HUES64 (cell line): ENCODE data around the gene APOA4.

Experiments
- H3K27ac ChIP-seq: 2 replicates; pipeline ENCODE4 v1.7.0; 2013; ENCODE audit warnings: low read depth, low read length, inconsistent platforms
- H3K27me3 ChIP-seq: 2 replicates; pipeline ENCODE4 v1.6.1; 2013; ENCODE audit warnings: mild to moderate bottlenecking, low read length; ENCODE audit not compliant: insufficient read depth
- H3K36me3 ChIP-seq: 2 replicates; pipeline ENCODE4 v1.6.1; 2013; ENCODE audit warnings: mild to moderate bottlenecking, low read length; ENCODE audit not compliant: insufficient read depth
- H3K4me1 ChIP-seq: 2 replicates; pipeline ENCODE4 v1.6.1; 2013; ENCODE audit warnings: mild to moderate bottlenecking, low read length, moderate library complexity; ENCODE audit not compliant: insufficient read depth
- H3K4me3 ChIP-seq: 2 replicates; pipeline ENCODE4 v1.5.1; 2013; ENCODE audit warnings: mild to moderate bottlenecking, low read length, moderate library complexity
- H3K9ac ChIP-seq: 2 replicates; pipeline ENCODE4 v1.6.1; 2013; ENCODE audit warnings: mild to moderate bottlenecking, low read depth, low read length
- H3K9me3 ChIP-seq: 2 replicates; pipeline ENCODE4 v1.6.1; 2013; ENCODE audit warnings: low read depth, low read length; ENCODE audit not compliant: insufficient read depth
- WGBS: fragments of 150-250, 120-280 bp; methylation state at CpG from one replicate; pipeline ENCODE4 v1.1.7; 2013; ENCODE audit warnings: missing lambda C conversion rate; 5-methylcytosine and 5-hydroxymethylcytosine counted together

APOA4 gene

GRCh38 chr11:116787786-116788486, 35.2 kb downstream of the APOA4 start, which contains the start of gene ZPR1:
Gene ZPR1, minus strand, starts transcription at chr11:116788023. Its CDS starts 33 bp downstream, at chr11:116787990.
- Histone ChIP-seq H3K9ac (peak within 1 kb of the TSS; percentile 61), H3K27ac (no peak within 1 kb of the TSS; the same call in 1 of the 2 replicates), H3K4me1 (peaks cover 4% of the 10 kb centered on the region), H3K9me3 (no peaks in the 10 kb centered on the region), H3K27me3 (peaks cover 18% of the 10 kb centered on the region; the same call in 1 of the 2 replicates), H3K36me3 (peaks cover 39% of the 10 kb centered on the region), H3K4me3 (peak within 1 kb of the TSS; percentile 83)
- under 1% methylated on average over 56 of the region's 56 CpGs for WGBS

GRCh38 chr11:116787436-116787785, 35.7 kb downstream of the APOA4 start:
- WGBS = 0% methylated on average over 13 of the region's 15 CpGs
- Histone ChIP-seq H3K4me1 (peaks cover 4% of the 10 kb centered on the region; the same call in 1 of the 2 replicates), H3K9me3 (no peaks in the 10 kb centered on the region), H3K27me3 (peaks cover 18% of the 10 kb centered on the region; the same call in 1 of the 2 replicates), H3K4me3 (peak overlapping the region; percentile 83), H3K9ac (peak overlapping the region; percentile 61), H3K36me3 (peaks cover 45% of the 10 kb centered on the region), H3K27ac (no peak overlapping the region)

GRCh38 chr11:116786966-116787365, 36.1 kb downstream of the APOA4 start:
- 74% methylated on average over 5 of the region's 5 CpGs for WGBS
- H3K4me1 ChIP-seq = 0 out of 2 replicates have a peak, but pooled peaks cover 4% of the 10 kb centered on the region
- H3K9ac ChIP-seq = peak overlapping the region; percentile 61
- no peaks in the 10 kb centered on the region for H3K9me3 ChIP-seq
- H3K27me3 ChIP-seq = peaks cover 18% of the 10 kb centered on the region; the same call in 1 of the 2 replicates
- H3K27ac ChIP-seq = no peak overlapping the region
- H3K36me3 ChIP-seq = peaks cover 49% of the 10 kb centered on the region
- peak overlapping the region; percentile 83 for H3K4me3 ChIP-seq

DNA sequence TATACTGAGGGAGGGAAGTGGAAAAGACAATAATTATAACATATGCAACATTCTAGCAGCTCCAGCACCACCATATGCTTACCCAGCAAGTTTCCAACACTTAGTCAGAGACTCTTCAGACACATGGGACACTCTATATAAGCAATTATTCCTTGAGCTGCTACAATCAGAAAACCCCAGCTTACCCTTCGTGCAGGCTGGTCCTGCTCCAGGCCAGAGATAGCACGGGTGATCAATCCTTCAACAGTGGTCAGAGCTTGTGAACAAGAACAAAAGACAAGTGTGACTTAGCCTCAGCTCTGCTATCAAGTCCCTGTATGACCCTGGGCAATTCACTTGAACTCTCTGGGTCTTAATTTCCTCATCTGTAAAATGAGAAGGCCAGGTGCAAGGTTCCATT, 36.8 kb downstream of the APOA4 start:
- Histone ChIP-seq H3K27me3 (peaks cover 18% of the 10 kb centered on the region; the same call in 1 of the 2 replicates), H3K27ac (no peak overlapping the region), H3K9me3 (no peaks in the 10 kb centered on the region), H3K9ac (no peak overlapping the region), H3K4me1 (0 out of 2 replicates have a peak, but pooled peaks cover under 1% of the 10 kb centered on the region), H3K4me3 (no peak overlapping the region), H3K36me3 (peaks cover 55% of the 10 kb centered on the region)
- WGBS = 98% methylated on average over 2 of the region's 2 CpGs

- Histone ChIP-seq H3K9me3 (no peaks in the 10 kb centered on the region), H3K4me1 (no peaks in the 10 kb centered on the region), H3K4me3 (no peak overlapping the region), H3K27ac (no peak overlapping the region), H3K27me3 (no peaks in the 10 kb centered on the region), H3K9ac (no peak overlapping the region), H3K36me3 (peaks cover 90% of the 10 kb centered on the region)
- WGBS = 95% methylated on average over 4 of the region's 4 CpGs
These were observed 40.4 kb downstream of the APOA4 start for GRCh38 chr11:116782728-116783127.

- peaks cover 8% of the 10 kb centered on the region; the same call in 1 of the 2 replicates for H3K4me1 ChIP-seq
- H3K27ac ChIP-seq = no peak overlapping the region
- H3K27me3 ChIP-seq = no peaks in the 10 kb centered on the region
- H3K9ac ChIP-seq = no peak overlapping the region
- peaks cover 77% of the 10 kb centered on the region for H3K36me3 ChIP-seq
- no peak overlapping the region for H3K4me3 ChIP-seq
- WGBS = 96% methylated on average over 4 of the region's 4 CpGs
- no peaks in the 10 kb centered on the region for H3K9me3 ChIP-seq
These were observed 44.5 kb downstream of the APOA4 start for GRCh38 chr11:116778556-116778955.

GRCh38 chr11:116777056-116777455, 46.0 kb downstream of the APOA4 start:
- H3K36me3 ChIP-seq = peaks cover 62% of the 10 kb centered on the region
- no peak overlapping the region for H3K4me3 ChIP-seq
- no peaks in the 10 kb centered on the region for H3K9me3 ChIP-seq
- WGBS = 97% methylated on average over 7 of the region's 7 CpGs
- no peak overlapping the region for H3K9ac ChIP-seq
- no peaks in the 10 kb centered on the region for H3K27me3 ChIP-seq
- peaks cover 9% of the 10 kb centered on the region; the same call in 1 of the 2 replicates for H3K4me1 ChIP-seq
- H3K27ac ChIP-seq = no peak overlapping the region

GRCh38 chr11:116776522-116776984, 46.6 kb downstream of the APOA4 start:
- Histone ChIP-seq H3K36me3 (peaks cover 58% of the 10 kb centered on the region), H3K27ac (no peak overlapping the region), H3K4me3 (no peak overlapping the region), H3K4me1 (peaks cover 13% of the 10 kb centered on the region), H3K9ac (no peak overlapping the region), H3K9me3 (no peaks in the 10 kb centered on the region), H3K27me3 (no peaks in the 10 kb centered on the region)

GRCh38 chr11:116775975-116776374, 47.1 kb downstream of the APOA4 start:
- H3K36me3 ChIP-seq = peaks cover 52% of the 10 kb centered on the region
- no peak overlapping the region for H3K4me3 ChIP-seq
- H3K27me3 ChIP-seq = no peaks in the 10 kb centered on the region
- WGBS = 91% methylated on average over 5 of the region's 5 CpGs
- no peaks in the 10 kb centered on the region for H3K9me3 ChIP-seq
- no peak overlapping the region for H3K27ac ChIP-seq
- H3K4me1 ChIP-seq = peaks cover 18% of the 10 kb centered on the region
- H3K9ac ChIP-seq = no peak overlapping the region

- peaks cover 18% of the 10 kb centered on the region for H3K4me1 ChIP-seq
- H3K36me3 ChIP-seq = peaks cover 43% of the 10 kb centered on the region
- 90% methylated on average over 5 of the region's 5 CpGs for WGBS
- no peak overlapping the region for H3K4me3 ChIP-seq
- no peak overlapping the region for H3K27ac ChIP-seq
- no peaks in the 10 kb centered on the region for H3K27me3 ChIP-seq
- no peaks in the 10 kb centered on the region for H3K9me3 ChIP-seq
- H3K9ac ChIP-seq = no peak overlapping the region
These were observed 48.4 kb downstream of the APOA4 start for GRCh38 chr11:116774661-116775060.

- Histone ChIP-seq H3K4me3 (peak overlapping the region; percentile 97), H3K4me1 (peaks cover 18% of the 10 kb centered on the region), H3K27ac (peak overlapping the region; percentile 79; the same call in 1 of the 2 replicates), H3K9me3 (no peaks in the 10 kb centered on the region), H3K9ac (peak overlapping the region; percentile 79), H3K27me3 (no peaks in the 10 kb centered on the region), H3K36me3 (peaks cover 42% of the 10 kb centered on the region)
- 7% methylated on average over 21 of the region's 25 CpGs for WGBS
These were observed 49.7 kb downstream of the APOA4 start for GRCh38 chr11:116773203-116774097.
